NCI-H510A (cell line): ENCODE results near the gene BUB1.
"Not testable (repeated sequence)": the region's sequence is repeated elsewhere in the genome, so short reads cannot be mapped to it uniquely, and the experiment has no call there.

Experiments used
- DNase-seq: peaks from one replicate; lab custom pipeline; 2025; lab: John Stamatoyannopoulos, UW

Gene BUB1

DNA sequence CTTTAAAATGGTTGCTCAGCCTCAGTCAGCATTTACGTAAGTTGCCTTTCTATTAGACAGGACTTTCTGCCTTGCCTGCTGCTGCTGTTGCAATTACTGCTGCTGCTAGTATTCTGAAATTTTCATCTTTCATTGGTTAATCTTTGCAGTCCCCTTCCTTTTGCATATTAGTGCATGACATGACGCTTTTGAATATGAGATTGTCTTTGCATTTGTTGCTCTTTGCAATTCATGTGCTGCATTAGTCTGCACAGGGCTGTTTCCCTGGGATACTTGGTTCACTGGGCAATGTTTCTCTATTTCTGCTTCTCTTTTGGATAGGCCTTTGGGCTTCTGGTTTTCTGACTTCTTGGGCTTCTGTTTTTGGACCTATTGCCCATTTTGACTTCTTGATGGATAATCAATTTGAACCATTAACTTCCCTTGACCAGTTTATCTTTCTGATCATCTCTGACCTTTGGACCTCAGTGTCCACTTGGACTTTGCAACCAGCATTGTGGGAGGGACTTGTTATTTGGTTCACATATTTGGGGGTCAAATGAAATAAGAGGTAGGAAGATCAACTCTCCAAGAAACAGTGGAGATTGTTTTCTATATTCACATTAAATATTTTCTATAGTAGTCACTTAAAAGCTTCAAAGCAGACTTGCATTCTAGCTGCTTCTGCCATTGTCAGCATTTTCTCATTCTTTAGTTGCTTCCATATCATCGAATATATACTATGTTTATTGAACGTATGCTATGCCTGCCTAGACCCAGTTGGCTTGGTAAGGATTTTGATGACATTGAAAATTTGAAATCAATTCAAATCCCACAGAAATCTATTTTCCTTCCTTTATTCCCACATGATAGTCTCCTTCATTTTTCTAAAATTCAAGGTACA is 12.5 kb upstream of the BUB1 start:
- no peak for DNase-seq

DNA sequence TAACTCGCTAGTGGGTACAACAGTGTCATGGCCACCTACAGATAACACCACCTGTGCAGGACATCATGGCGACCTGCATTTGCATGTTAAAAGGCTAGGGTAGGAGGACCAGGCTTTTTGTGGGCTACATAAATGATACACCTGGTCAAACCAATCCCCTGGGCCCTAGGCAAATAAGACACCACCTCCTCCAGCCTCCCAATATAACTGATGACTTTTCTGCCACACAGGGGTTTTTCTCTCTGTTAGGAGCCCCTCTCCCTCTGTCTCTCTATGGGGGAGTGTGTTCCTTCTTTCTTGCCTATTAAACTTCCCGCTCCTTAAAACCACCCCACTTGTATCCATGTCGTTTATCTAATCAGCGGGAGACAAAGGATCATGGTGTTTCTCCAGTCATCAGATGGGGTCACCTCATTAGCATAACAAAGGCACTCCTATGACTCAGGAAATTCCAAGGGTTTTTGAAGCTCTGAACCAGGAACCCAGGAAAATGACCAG is 10.8 kb upstream of the BUB1 start:
- DNase-seq = no peak

DNA sequence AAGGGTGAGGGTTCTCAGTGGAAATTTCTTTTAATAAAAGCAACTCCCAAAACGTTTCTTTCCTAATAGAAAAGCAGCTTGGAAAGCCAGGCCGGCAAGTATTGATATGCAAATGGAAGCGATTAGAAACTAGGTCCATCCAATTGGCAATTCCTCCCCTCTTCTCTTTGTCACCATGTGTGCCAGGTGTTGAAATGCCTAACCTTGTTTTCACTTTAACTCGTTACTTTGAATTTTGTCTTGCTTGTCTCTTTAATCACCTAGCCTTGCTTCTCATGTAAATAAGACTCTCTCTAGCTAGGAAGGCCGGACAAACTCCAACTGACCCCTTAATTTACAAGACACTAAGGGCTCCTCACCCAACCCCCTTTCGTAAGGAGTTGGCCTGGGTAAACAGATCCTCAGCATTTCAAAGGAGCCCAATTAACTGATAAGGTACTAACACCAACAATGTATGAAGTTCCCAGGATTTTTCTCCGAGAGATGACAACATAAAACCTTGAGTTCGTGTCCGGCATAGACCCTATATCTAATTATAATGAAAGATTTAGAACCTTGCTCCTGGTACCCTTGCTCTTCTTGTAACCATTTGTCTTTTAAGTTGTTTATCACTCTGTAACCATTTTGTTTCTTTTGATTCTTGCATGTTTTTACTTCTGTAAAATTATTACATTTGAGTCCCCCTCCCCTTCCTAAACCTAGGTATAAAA is 10.1 kb upstream of the BUB1 start:
- DNase-seq = not testable (repeated sequence)

DNA sequence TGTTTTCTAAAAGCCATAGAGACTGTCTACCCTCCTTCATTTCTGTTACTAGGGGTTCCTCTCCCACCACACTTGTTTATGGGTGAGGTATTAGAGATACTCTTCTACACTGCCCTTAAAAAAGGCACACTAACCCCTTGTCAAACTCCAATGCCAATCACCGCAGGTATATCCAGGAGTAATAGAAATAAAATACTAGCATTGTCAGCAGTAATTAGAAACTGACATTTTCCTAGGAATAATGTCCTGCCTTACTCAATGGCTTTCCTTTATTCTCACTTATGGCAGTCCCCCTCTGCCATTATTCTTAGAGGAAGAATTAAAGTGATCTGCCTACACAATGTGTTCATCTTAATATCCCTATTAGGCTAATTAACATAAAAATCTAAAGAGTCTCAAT is 5.0 kb upstream of the BUB1 start:
- no peak for DNase-seq

DNA sequence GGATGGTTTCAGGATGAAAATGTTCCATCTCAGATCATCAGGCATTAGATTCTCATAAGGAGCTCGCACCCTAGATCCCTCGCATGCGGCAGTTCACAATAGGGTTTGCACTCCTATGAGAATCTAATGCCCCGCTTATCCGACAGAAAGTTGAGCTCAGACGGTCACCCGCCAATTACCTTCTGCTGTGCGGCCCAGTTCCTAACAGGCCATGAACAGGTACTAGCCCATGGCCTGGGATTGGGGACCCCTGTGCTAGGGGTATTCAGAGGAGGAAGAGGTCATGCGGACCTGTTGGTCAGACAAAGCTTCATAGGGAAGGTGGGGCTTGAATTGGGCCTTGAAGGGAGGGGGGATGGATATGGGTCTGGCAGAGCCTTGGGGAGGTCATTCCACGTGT is 4.4 kb upstream of the BUB1 start:
- DNase-seq = no peak

DNA sequence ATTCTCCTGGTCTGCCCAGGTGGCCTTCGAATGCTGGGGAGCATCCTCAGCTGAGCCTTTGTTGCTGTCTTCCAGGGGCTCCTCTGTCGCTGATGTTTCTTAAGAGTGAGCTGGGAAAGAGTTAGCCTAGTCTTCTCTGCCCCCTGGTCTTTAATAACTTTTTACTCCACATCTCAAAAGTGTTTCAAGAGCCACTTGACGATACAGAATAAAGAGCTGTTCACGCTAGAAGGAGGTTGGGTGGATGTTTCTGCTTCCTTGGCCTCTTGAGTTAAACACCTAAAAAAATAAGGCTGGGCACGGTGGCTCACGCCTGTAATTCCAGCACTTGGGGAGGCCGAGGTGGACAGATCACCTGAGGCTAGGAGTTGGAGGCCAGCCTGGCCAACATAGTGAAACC is 2.8 kb upstream of the BUB1 start:
- DNase-seq = no peak

DNA sequence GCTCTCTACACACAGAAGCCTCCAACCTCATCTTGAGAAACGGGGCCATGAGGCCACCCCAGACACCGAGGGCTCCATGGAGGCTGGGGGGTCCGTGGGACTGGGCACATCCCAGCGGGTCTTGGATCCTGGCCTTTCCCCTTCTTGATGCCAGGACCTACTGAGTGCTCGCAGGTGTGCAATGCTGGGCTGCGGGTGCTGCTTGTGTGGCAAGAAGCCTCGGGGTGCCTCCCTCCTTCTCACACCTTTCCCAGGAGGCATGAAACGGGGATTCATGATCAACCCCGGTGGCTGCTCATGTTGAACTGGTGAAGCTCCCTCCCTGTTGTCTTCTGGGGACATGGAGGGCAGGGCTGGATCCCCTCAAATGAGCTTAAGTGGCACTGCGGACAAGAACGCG is 2.0 kb upstream of the BUB1 start:
- DNase-seq = no peak

DNA sequence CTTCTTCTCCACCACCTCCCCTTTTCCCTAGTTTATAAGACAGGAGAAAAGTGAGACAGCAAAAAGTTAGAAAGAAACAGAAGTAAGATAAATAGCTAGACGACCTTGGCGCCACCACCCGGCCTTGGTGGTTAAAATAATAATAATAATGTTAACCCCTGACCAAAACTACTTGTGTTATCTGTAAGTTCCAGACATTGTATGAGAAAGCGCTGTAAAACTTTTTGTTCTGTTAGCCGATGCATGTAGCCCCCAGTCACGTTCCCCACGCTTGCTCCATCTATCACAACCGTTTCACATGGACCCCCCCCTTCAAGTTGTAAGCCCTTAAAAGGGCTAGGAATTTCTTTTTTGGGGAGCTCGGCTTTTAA is 1.5 kb upstream of the BUB1 start:
- no peak for DNase-seq

DNA sequence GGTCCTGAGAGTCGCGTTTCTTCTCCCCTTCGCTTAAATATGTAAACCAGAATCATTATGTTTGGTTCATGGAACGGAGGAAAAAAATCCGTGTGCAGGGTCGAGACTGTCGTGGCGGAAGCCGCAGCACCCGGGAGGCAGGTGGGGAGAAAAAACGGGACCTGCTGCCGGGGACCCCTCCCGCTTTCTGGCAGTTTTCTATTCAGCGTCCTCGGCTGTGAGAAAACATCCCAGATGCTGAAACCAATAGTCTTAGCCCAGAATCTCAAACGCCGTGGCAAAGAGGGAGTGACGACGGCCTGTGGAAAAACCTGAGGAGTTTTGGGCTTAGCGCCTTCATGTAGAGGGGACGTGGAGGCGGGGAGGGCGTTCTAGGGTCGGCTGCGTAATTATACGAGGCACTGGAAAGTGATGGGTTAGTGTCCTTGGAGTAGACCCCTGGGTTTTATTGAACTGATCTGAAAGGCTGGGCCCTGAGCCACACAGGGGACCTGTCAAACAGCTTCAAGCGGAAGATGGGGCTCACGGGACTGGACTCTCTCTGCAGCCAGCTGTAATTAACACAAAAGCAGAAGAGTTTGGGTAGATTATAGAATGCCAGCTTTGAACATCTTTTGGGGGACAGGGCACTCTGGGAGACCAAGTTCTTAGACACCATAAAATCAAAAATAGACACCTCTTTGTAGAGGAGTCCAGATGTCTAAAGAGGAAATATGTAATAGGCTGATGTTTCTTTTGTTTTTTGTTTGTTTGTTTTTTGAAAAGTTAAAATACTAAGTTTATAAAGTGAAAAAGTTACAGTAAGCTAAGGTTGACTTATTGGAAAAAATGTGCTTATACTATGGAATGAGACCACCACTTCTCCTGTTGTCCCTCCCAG is 834 bp upstream of the BUB1 start:
- DNase-seq = no peak

DNA sequence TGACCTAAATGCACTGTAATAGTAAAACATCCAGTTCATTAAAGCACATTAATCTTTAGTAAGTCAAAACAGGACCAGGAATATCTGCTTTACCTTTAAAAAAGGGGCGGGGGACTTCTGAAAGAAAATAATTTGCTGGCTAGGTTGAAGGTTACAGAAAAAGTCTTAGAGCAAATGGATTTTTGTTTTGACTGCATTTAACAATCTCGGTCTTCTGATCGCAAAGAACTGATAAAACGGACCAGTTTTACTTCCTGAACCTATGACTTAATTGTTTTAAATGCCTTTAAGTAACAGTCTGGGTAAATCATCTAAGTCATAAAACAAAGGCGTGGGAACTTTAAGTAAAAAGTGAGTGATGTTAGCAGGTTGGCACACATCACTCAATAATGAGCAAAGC is 783 bp downstream of the BUB1 start:
- DNase-seq = no peak

DNA sequence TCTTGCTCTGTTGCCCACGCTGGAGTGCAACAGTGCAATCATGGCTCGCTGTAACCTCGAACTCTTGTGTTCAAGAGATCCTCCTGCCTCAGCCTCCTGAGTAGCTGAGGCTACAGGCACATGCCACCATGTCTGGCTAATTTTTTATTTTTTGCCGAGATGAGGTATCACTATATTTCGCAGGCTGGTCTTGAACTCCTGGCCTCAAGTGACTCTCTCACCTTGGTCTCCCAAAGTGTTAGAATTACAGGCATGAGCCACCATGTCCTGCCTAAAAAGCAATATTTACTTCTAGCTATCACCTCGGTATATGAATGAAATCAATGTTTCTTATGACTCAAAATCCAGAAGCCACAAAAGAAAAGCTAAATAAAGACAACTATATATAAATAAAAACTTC is 2.2 kb downstream of the BUB1 start:
- no peak for DNase-seq

DNA sequence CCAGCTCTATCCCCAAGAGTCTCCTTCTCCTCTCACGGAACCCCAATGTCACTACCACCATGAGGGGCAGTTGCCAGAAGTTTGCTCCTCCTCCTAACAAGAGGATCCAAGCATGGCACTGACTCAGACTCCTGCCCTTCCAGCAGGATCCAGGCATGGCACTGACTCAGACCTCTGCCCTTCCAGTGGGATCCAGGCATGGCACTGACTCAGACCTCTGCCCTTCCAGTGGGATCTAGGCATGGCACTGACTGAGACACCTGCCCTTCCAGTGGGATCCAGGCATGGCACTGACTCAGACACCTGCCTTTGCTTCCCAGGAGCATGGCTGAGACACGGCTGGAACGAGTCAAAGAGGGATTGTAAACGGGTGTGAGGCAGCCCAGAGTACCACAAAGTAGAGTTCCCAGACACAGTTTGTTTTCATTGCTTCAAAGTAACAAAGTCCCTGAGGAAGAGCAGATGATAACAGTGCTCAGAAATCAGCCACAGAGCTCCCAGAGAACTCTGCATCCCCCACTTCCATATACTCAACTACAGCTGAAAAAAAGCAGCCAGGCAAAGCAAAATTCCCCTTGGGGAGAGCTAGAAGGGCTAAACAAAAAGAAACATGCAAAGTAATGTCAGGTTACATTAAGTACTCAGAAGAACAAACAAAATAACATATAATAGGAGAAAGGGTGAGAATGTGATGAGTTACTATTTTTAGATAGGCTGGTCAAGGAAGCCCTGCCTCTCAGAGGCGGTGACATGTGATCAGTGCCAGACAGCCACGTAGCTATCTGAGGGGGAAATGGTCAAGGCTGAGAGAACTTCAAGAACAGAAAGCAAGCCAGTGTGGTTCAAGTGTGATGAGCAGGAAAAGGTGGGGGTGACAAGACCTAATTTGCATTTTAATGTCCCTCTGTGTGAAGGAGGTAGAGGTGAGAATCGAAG is 3.0 kb downstream of the BUB1 start:
- DNase-seq = peak; percentile 18

DNA sequence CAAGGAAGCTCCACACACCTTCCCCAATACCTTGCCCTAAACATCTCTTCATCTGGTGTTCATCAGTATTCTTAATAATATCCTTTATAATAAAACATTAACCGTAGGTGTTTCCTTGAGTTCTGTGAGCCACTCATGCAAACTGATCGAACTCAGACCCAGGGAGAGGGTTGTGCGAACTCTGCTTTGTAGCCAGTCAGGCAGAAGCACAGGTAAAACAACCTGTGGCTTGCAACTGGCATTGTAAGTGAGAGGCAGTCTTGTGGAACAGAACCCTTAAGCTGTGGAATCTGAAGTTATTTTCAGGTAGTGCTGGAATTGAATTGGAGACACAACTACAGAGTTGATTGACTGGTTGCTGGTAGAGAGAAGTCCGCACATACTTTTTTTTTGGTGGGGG is 4.7 kb downstream of the BUB1 start:
- DNase-seq = no peak

DNA sequence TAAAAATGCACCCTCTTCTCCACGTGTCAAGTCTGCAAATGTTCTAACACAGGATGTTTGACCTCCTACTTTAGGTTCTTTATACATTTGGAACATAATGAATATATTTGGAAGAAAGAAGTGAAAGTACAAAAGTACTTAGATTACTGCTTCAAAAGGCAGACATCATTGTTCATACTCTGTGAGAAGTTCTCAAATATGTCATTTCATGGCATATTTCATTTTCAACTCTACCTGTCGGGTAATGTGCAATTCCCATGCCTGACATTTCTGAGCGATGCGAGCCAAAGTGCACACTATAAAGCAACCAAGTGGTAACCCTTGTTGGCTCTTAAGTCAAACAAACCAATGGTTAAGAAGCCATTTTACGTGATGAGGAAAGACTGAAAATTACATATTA is 7.0 kb downstream of the BUB1 start:
- DNase-seq = no peak

DNA sequence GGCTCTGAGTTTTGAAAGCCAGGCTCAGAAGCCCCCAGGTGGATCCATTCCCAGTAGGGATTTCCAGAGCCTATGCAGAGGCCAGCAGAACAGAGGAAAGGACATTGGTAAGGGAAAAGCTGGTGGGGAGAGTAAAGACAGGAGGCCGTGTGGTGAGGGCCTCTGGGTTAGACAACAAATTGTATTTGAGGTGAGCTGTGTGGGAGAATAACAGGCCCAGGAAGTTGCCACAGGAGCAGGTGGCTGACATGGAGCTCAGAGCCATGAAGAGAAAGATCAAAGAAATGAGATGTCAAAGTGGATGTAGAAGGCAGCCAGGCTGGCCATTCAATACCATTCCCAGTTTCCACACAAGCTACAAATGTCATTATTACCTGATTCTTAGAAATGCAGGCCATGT is 8.8 kb downstream of the BUB1 start:
- DNase-seq = no peak

DNA sequence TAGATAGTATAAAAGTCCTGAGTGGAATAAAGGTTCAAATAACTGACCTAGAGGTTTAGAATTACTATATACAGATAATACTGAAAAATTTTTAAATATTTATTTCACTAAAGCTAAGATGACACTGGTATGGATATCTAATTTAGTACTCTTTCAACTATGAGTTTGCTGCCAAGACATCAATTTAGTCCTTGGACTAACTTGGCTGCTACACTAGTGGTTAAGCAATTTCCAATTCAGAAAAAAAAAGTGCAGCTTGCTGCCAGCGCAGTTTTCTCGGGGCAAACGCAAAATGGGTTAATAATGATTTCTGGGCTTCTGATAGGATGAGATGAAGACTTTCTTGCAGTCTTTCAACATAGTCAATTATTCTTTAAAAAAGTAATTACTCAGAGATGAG is 10.8 kb downstream of the BUB1 start:
- DNase-seq = no peak

DNA sequence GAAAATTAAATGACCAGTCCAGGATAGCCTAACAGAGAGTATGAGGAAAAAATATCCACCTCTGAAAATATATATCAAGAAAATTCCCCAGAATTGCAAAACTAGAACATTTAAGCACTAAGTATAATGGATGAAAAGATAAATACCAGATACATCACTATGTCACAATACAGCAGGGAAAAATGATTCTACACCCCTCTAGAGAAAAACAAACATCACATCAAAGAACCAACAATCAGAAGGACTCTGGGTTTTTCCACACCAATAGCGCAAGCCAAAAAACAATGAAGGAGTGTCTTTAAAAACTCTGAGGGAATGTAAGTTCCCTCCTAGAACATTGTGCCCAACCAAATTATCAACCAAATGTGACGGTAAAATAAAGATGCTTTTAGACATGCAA is 13.7 kb downstream of the BUB1 start:
- no peak for DNase-seq

DNA sequence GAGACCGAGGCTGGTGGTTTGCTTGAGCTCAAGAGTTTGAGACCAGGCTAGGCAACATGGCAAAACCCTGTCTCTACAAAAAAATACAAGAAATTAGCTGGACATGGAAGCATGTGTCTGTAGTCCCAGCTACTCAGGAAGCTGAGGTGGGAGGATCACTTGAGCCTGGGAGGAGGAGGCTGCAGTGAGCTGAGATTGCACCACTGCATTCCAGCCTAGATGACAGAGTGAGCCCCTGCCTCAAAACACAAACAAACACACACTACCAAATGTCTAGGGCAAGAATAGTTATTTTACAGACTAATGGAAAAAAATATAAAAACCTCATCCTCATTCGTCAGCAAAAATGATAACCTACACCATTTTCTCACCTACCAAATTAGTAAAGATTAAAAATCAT is 15.3 kb downstream of the BUB1 start:
- no peak for DNase-seq

DNA sequence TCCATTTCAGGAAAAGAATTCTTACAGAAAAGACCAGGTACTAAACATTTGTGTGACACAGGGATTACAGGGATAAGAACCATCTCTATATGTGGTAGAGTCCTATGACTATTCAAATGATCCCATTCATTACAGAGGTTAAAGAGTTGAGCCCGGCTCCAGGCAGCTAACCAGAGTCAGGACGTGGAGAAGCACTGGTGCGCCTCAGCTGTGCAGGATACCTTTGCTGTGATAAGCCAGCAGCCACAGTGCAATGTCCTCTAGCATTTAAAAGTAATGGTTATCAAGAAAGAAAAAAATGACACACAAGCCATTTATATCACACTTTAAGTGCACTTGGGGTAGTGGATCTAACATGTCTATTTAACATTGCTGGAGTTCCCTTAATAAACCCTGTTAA is 17.3 kb downstream of the BUB1 start:
- DNase-seq = no peak

DNA sequence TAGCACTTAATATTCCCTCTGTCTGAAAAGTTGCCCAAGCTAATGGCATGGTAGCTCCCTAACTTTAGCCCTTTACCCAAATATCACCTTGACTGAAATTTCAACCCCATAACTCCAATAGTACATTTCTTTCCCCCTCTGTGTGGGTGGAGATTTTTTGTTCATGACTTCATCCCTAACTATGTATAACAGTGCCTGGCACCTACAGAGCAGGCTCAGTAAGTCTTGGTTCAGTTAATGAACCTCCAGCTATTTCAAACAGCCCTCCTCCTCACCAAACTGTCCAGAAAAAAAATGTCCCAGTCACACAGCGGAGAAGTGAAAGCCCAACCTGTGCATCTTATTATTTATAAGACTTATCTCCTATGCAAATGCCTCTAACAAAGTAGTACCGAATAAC is 18.6 kb downstream of the BUB1 start:
- DNase-seq = no peak

DNA sequence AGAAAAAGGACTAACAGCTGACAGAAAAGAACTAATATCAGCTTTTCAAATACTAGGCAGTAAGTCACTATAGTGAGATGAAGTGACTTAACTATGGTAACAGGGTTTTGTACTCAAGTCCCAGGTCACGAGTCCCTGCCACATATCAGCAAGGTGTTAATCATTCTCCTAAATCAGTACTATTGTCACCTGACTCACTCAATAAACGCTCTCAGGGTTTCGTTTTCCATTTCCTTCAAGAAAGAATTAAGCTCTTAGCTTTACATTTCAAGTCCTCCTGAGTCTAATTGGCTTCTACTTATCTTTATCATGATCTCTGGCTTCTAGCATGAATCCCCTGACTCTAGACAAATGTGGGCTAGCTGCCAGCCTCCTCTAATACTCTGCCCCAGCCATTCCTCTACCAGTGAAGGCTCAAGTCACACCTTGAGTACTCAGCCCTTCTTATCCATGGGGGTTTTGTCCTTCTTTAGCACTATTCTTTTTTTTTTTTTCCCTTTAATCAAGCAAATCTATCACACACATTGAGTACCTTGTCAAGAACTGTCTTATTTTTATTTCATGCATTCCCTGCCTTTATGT is 20.0 kb downstream of the BUB1 start:
- no peak for DNase-seq
